IMR-90 (cell line): Measurements from ENCODE around the gene SIN3B.

Source experiments
- CTCF ChIP-seq: conservative IDR thresholded peaks from 2 replicates; pipeline ENCODE4 v1.5.1; 2012; ENCODE audit warnings: mild to moderate bottlenecking, low read depth, low read length, improper control_type of control experiment
- NFE2L2 ChIP-seq: fragments of 150-350 bp; IDR thresholded peaks from 2 replicates; pipeline ENCODE4 v1.6.1; 2016; ENCODE audit warnings: low read depth, mild to moderate bottlenecking, low read length
- POLR2A ChIP-seq: IDR thresholded peaks from 2 replicates; pipeline ENCODE4 v1.6.1; 2012; ENCODE audit warnings: mild to moderate bottlenecking, low read depth, low read length

GRCh38 chr19:16928916-16929315 is 99.7 kb downstream of the SIN3B start:
- TF ChIP-seq CTCF (no peak), POLR2A (no peak), NFE2L2 (no peak)
